Activated CD4-positive, alpha-beta T cell treated with anti-CD3 and anti-CD28 coated beads, Interleukin-2, amount 10 ng/mL, durations not matched to agents 24 days and 14 days (primary cell): ENCODE results near the gene LRRC47. TPM values are rescaled to one million over a fixed set of nuclear protein-coding genes. Genes with fewer than 3 reads are reported as not detected.

Experiments used
- DNase-seq: peaks from one replicate; pipeline ENCODE4 v3.0.0; 2022
- H3K27ac Mint-ChIP-seq: one replicate; pipeline ENCODE4 v1.8.0; 2022; ENCODE audit warnings: mild to moderate bottlenecking, mixed read lengths
- H3K27me3 Mint-ChIP-seq: one replicate; pipeline ENCODE4 v1.8.0; 2022; ENCODE audit warnings: mixed read lengths
- H3K36me3 Mint-ChIP-seq: one replicate; pipeline ENCODE4 v1.8.0; 2022; ENCODE audit warnings: low read depth, mild to moderate bottlenecking, mixed read lengths
- H3K4me1 Mint-ChIP-seq: one replicate; pipeline ENCODE4 v1.8.0; 2021; ENCODE audit warnings: mixed read lengths
- H3K4me3 Mint-ChIP-seq: one replicate; pipeline ENCODE4 v1.8.0; 2022; ENCODE audit warnings: mild to moderate bottlenecking, moderate library complexity, mixed read lengths
- H3K9me3 Mint-ChIP-seq: one replicate; pipeline ENCODE4 v1.8.0; 2021; ENCODE audit warnings: mixed read lengths
- intact Hi-C: fragments of 100-400 bp; cut with micrococcal nuclease; formaldehyde crosslinking; loops from one replicate; pipeline ENCODE4 v1.15.1; 2023
- total RNA-seq: library from RNA; stranded (reverse); gene quantifications from 2 replicates; pipeline ENCODE4 v1.2.3, GENCODE V29; 2022

Gene LRRC47
- total RNA-seq, 1 donor from 2014 or later, result 40.8 TPM

- H3K9me3 Mint-ChIP-seq, result no peaks in the 10 kb centered on the region
- H3K27ac Mint-ChIP-seq, result no peak overlapping the region
- no peak overlapping the region for H3K4me3 Mint-ChIP-seq
- H3K4me1 Mint-ChIP-seq, result peaks cover 5% of the 10 kb centered on the region
- intact Hi-C loops, result no loop called here
- no peak for DNase-seq
- H3K36me3 Mint-ChIP-seq, result peaks cover 3% of the 10 kb centered on the region
- H3K27me3 Mint-ChIP-seq, result no peaks in the 10 kb centered on the region
Measured at GRCh38 chr1:3736708-3737107, 59.6 kb downstream of the LRRC47 start.

GRCh38 chr1:3736131-3736561 is 60.2 kb downstream of the LRRC47 start:
- no peaks in the 10 kb centered on the region for H3K9me3 Mint-ChIP-seq
- no peaks in the 10 kb centered on the region for H3K27me3 Mint-ChIP-seq
- H3K27ac Mint-ChIP-seq, result no peak overlapping the region
- H3K36me3 Mint-ChIP-seq, result no peaks in the 10 kb centered on the region
- H3K4me1 Mint-ChIP-seq, result peaks cover 3% of the 10 kb centered on the region
- no peak overlapping the region for H3K4me3 Mint-ChIP-seq
- no peak for DNase-seq
- intact Hi-C loops, result no loop called here

GRCh38 chr1:3735688-3736087 is 60.6 kb downstream of the LRRC47 start:
- intact Hi-C loops, result no loop called here
- Mint-ChIP-seq H3K27ac (no peak overlapping the region), H3K4me1 (peaks cover 3% of the 10 kb centered on the region), H3K9me3 (no peaks in the 10 kb centered on the region), H3K36me3 (no peaks in the 10 kb centered on the region), H3K27me3 (no peaks in the 10 kb centered on the region), H3K4me3 (no peak overlapping the region)
- DNase-seq, result no peak

GRCh38 chr1:3735027-3735681 is 61.1 kb downstream of the LRRC47 start:
- Mint-ChIP-seq H3K36me3 (no peaks in the 10 kb centered on the region), H3K27me3 (no peaks in the 10 kb centered on the region), H3K27ac (no peak overlapping the region), H3K4me1 (peaks cover 3% of the 10 kb centered on the region), H3K4me3 (no peak overlapping the region), H3K9me3 (no peaks in the 10 kb centered on the region)
- intact Hi-C loops, result no loop called here
- DNase-seq, result no peak

- no peak overlapping the region for H3K4me3 Mint-ChIP-seq
- no peak for DNase-seq
- no peaks in the 10 kb centered on the region for H3K36me3 Mint-ChIP-seq
- peaks cover 3% of the 10 kb centered on the region for H3K4me1 Mint-ChIP-seq
- no peak overlapping the region for H3K27ac Mint-ChIP-seq
- intact Hi-C loops, result no loop called here
- H3K27me3 Mint-ChIP-seq, result no peaks in the 10 kb centered on the region
- H3K9me3 Mint-ChIP-seq, result no peaks in the 10 kb centered on the region
Measured at GRCh38 chr1:3734602-3735001, 61.7 kb downstream of the LRRC47 start.

- H3K9me3 Mint-ChIP-seq, result no peaks in the 10 kb centered on the region
- H3K27me3 Mint-ChIP-seq, result no peaks in the 10 kb centered on the region
- H3K4me1 Mint-ChIP-seq, result peaks cover 3% of the 10 kb centered on the region
- H3K4me3 Mint-ChIP-seq, result no peak overlapping the region
- H3K36me3 Mint-ChIP-seq, result no peaks in the 10 kb centered on the region
- H3K27ac Mint-ChIP-seq, result no peak overlapping the region
- intact Hi-C loops, result no loop called here
- no peak for DNase-seq
Measured at GRCh38 chr1:3733883-3734589, 62.3 kb downstream of the LRRC47 start.

GRCh38 chr1:3733094-3733882 is 63.0 kb downstream of the LRRC47 start:
- Mint-ChIP-seq H3K4me3 (no peak overlapping the region), H3K27ac (no peak overlapping the region), H3K9me3 (no peaks in the 10 kb centered on the region), H3K36me3 (no peaks in the 10 kb centered on the region), H3K27me3 (no peaks in the 10 kb centered on the region), H3K4me1 (peaks cover 3% of the 10 kb centered on the region)
- no peak for DNase-seq
- intact Hi-C loops, result no loop called here

- no peaks in the 10 kb centered on the region for H3K27me3 Mint-ChIP-seq
- no peak for DNase-seq
- no peak overlapping the region for H3K4me3 Mint-ChIP-seq
Measured at GRCh38 chr1:3732434-3733093, 63.7 kb downstream of the LRRC47 start.

GRCh38 chr1:3731583-3732433 is 64.5 kb downstream of the LRRC47 start:
- intact Hi-C loops, result no loop called here
- no peak overlapping the region for H3K4me3 Mint-ChIP-seq
- no peaks in the 10 kb centered on the region for H3K27me3 Mint-ChIP-seq
- H3K4me1 Mint-ChIP-seq, result peaks cover 3% of the 10 kb centered on the region
- H3K36me3 Mint-ChIP-seq, result no peaks in the 10 kb centered on the region
- no peaks in the 10 kb centered on the region for H3K9me3 Mint-ChIP-seq
- no peak overlapping the region for H3K27ac Mint-ChIP-seq
- no peak for DNase-seq

More at GRCh38 chr1:3732434-3733093, 63.7 kb downstream of the LRRC47 start:
- intact Hi-C loops, result no loop called here
- H3K27ac Mint-ChIP-seq, result no peak overlapping the region
- H3K4me1 Mint-ChIP-seq, result peaks cover 3% of the 10 kb centered on the region
- no peaks in the 10 kb centered on the region for H3K36me3 Mint-ChIP-seq
- H3K9me3 Mint-ChIP-seq, result no peaks in the 10 kb centered on the region

GRCh38 chr1:3730543-3731247 is 65.6 kb downstream of the LRRC47 start:
- intact Hi-C loops, result no loop called here

GRCh38 chr1:3729594-3730542 is 66.4 kb downstream of the LRRC47 start:
- Mint-ChIP-seq H3K27ac (no peak overlapping the region), H3K4me1 (no peaks in the 10 kb centered on the region), H3K27me3 (no peaks in the 10 kb centered on the region), H3K9me3 (no peaks in the 10 kb centered on the region), H3K36me3 (no peaks in the 10 kb centered on the region), H3K4me3 (no peak overlapping the region)
- intact Hi-C loops, result loop anchor here (10.0 kb wide), 2 partner anchors 75 to 105 kb away; partner anchors contain the start of genes TP73, TPRG1L and WRAP73
- no peak for DNase-seq

More at GRCh38 chr1:3730543-3731247, 65.6 kb downstream of the LRRC47 start:
- Mint-ChIP-seq H3K27ac (no peak overlapping the region), H3K4me1 (no peaks in the 10 kb centered on the region), H3K9me3 (no peaks in the 10 kb centered on the region), H3K36me3 (no peaks in the 10 kb centered on the region), H3K4me3 (no peak overlapping the region), H3K27me3 (no peaks in the 10 kb centered on the region)
- DNase-seq, result no peak
